ENCODE data around the gene PIK3CD. TPM values are rescaled to one million over a fixed set of nuclear protein-coding genes. Genes with fewer than 3 reads are reported as not detected.

The PIK3CD gene
- total and polyA plus RNA-seq, 2 of the 8 experiments (the other 6 are each of a cell fraction or from before 2014, with no cell fraction given): 20.6 to 24.1 TPM

DNA sequence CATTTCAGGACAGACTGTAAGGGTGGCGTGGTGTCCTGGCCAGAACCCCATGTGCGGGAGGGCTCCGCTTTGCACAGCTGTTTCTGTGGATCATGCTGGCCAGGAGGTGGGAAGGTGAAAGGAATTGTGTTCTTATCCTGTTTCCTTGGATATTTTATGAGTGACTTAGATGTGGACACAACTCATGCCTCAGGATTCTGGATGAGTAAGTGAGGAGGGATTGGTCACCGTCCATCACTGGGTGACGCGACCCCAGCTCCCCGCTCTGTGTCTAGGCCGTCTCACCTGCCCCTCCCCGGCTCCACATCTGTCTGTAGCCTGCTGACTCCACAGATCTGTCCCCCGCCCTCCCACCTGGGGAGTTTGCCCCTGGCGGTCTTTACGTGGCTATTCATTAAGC lies 48.8 kb downstream of the PIK3CD start (continued):
- no peak for TF ChIP-seq RBBP5 (IDR thresholded peaks at IDR 0.05; ENCODE audit: borderline replicate concordance, low read depth, low read length)
- no peak for TF ChIP-seq BRCA1 (IDR thresholded peaks at IDR 0.05; ENCODE audit: low read depth, low read length)
- no peak for TF ChIP-seq ZNF274 (IDR thresholded peaks at IDR 0.05; ENCODE audit: borderline replicate concordance, extremely low read depth, low read length)

All from H1 (cell line).